HTERT RPE-1 (cell line): Measurements from ENCODE around the gene ACE2.
"Not testable (repeated sequence)": the region's sequence is repeated elsewhere in the genome, so short reads cannot be mapped to it uniquely, and the experiment has no call there.

ENCODE experiments used
- in situ Hi-C: fragments of 300-500 bp; cut with MboI; formaldehyde crosslinking; loops from 4 replicates; pipeline ENCODE4 v1.14.3; 2020; ENCODE audit warnings: low sequenced_read_pairs

The ACE2 gene

GRCh38 chrX:15600745-15601144 lies at the start of gene ACE2:
Gene ACE2 (minus strand): TSS chrX:15600960. CDS start chrX:15600911, 49 bp downstream.
- in situ Hi-C loops, result no loop called here

GRCh38 chrX:15647510-15647909 lies 46.8 kb upstream of the ACE2 start:
- in situ Hi-C loops, result not testable (repeated sequence)

GRCh38 chrX:15646543-15646942 lies 45.8 kb upstream of the ACE2 start:
- in situ Hi-C loops, result no loop called here

- in situ Hi-C loops, result no loop called here
Observed at GRCh38 chrX:15646031-15646430, 45.3 kb upstream of the ACE2 start.

- in situ Hi-C loops, result no loop called here
Observed at GRCh38 chrX:15645266-15645665, 44.5 kb upstream of the ACE2 start.

- in situ Hi-C loops, result no loop called here
Observed at GRCh38 chrX:15644560-15644872, 43.8 kb upstream of the ACE2 start.

- in situ Hi-C loops, result no loop called here
Observed at GRCh38 chrX:15643786-15644559, 43.2 kb upstream of the ACE2 start.

- in situ Hi-C loops, result no loop called here
Observed at GRCh38 chrX:15631637-15632036, 30.9 kb upstream of the ACE2 start.

- in situ Hi-C loops, result no loop called here
Observed at GRCh38 chrX:15623054-15623453, 22.3 kb upstream of the ACE2 start.

- in situ Hi-C loops, result no loop called here
Observed at GRCh38 chrX:15619053-15619755, 18.4 kb upstream of the ACE2 start.

- in situ Hi-C loops, result no loop called here
Observed at GRCh38 chrX:15617111-15617510, 16.4 kb upstream of the ACE2 start.

GRCh38 chrX:15616531-15616930 lies 15.8 kb upstream of the ACE2 start:
- in situ Hi-C loops, result no loop called here

GRCh38 chrX:15607067-15607466 lies 6.3 kb upstream of the ACE2 start:
- in situ Hi-C loops, result no loop called here

GRCh38 chrX:15606136-15606535 lies 5.4 kb upstream of the ACE2 start:
- in situ Hi-C loops, result no loop called here

- in situ Hi-C loops, result no loop called here
Observed at GRCh38 chrX:15605226-15605625, 4.5 kb upstream of the ACE2 start.

- in situ Hi-C loops, result no loop called here
Observed at GRCh38 chrX:15602761-15603160, 2.0 kb upstream of the ACE2 start.

- in situ Hi-C loops, result no loop called here
Observed at GRCh38 chrX:15601932-15602331, 1.2 kb upstream of the ACE2 start.

GRCh38 chrX:15600049-15600448 lies 711 bp downstream of the ACE2 start:
- in situ Hi-C loops, result no loop called here

- in situ Hi-C loops, result no loop called here
Observed at GRCh38 chrX:15599461-15599860, 1.3 kb downstream of the ACE2 start.

GRCh38 chrX:15598026-15598425 lies 2.7 kb downstream of the ACE2 start:
- in situ Hi-C loops, result no loop called here

GRCh38 chrX:15594371-15594770 lies 6.4 kb downstream of the ACE2 start:
- in situ Hi-C loops, result no loop called here
